ENCODE measurements around the gene RASGRP4. TPM values are rescaled to one million over a fixed set of nuclear protein-coding genes. Genes with fewer than 3 reads are reported as not detected.
A peak's percentile ranks its signal among the peaks of the same experiment; 100 is the strongest.

Gene RASGRP4
- total RNA-seq, 2 donors from 2014 or later, result 3.6 to 16.9 TPM

DNA sequence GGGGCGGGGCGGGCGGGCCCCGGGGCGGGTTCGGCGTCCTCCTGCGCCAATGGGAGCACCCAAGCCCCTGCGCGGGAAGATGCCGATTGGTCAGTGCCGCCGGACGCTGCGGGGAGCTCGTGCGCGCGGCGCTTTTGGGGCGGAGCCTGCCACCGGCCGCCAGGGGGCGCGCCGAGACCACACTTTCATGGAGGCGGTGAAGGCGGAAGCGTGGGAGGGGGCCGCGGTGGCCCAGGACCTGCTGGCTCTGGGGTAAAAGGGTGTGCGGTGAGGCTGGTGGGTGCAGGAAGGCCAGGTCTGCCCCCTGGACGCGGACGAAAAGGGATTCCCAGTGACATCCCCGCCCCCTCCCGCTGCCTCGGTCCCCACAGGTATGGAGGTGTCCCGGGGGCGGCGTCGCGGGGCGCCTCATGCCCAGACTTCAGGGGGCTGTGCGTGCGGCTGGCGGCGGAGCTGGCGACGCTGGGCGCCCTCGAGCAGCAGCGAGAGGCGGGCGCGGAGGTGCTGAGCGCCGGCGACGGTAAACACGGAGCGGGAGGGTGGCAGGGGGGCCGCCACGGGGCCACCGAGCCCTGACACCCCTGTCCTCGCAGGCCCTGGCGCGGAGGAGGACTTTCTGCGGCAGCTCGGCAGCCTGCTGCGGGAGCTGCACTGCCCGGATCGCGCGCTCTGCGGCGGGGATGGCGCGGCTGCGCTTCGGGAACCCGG is 22.9 kb downstream of the RASGRP4 start, which contains the start of gene FAM98C:
FAM98C (plus strand) TSS at position 127 of the 708 bp plus-strand sequence; CDS start at position 188, 61 bp downstream.
- Histone ChIP-seq H3K36me3 (no peaks in the 10 kb centered on the region), H3K27me3 (replicated peaks; ENCODE audit: insufficient read depth) (peaks cover 3% of the 10 kb centered on the region), H3K9me3 (no peaks in the 10 kb centered on the region), H3K4me3 (peak within 1 kb of the TSS; percentile 89), H3K27ac (peak within 1 kb of the TSS; percentile 57 to 59), H3K4me1 (ENCODE audit: control insufficient read depth in 1 of 2, low read depth in 2 of 2) (peaks cover 0 to 11% of the 10 kb centered on the region in 2 donors)
- TF ChIP-seq, protein P1, sequence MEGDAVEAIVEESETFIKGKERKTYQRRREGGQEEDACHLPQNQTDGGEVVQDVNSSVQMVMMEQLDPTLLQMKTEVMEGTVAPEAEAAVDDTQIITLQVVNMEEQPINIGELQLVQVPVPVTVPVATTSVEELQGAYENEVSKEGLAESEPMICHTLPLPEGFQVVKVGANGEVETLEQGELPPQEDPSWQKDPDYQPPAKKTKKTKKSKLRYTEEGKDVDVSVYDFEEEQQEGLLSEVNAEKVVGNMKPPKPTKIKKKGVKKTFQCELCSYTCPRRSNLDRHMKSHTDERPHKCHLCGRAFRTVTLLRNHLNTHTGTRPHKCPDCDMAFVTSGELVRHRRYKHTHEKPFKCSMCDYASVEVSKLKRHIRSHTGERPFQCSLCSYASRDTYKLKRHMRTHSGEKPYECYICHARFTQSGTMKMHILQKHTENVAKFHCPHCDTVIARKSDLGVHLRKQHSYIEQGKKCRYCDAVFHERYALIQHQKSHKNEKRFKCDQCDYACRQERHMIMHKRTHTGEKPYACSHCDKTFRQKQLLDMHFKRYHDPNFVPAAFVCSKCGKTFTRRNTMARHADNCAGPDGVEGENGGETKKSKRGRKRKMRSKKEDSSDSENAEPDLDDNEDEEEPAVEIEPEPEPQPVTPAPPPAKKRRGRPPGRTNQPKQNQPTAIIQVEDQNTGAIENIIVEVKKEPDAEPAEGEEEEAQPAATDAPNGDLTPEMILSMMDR (IDR thresholded peaks at IDR 0.05), result peak; percentile 98
- DNase-seq (ENCODE audit: low spot score), result peak; percentile 73
- peak; percentile 96 for ATAC-seq (ENCODE audit: insufficient number of reproducible peaks, low FRiP score, low read depth)

DNA sequence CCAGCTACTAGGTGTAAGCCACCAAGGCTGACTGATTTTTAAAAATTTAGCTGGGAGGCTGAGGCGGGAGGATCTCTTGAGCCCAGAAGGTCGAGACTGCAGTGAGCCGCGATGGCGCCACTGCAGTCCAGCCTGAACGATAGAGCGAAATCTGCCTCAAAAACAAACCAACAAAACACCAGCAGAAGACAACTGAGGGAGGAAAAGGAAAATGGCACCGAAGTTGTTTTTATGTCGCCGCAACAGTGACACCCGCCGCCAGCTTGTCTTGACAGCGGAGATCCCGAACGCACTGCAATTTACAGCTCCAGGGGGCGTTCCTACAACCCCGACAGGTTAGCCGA is 23.4 kb downstream of the RASGRP4 start:
- ATAC-seq (ENCODE audit: insufficient number of reproducible peaks, low FRiP score, low read depth) (peak; percentile 16), DNase-seq (ENCODE audit: low spot score) (no peak)
- no peaks in the 10 kb centered on the region for H3K9me3 ChIP-seq
- H3K4me3 ChIP-seq, result peak overlapping the region; percentile 89
- peak overlapping the region in 1 of 2 donors; percentile 34 for H3K27ac ChIP-seq
- no peaks in the 10 kb centered on the region for H3K36me3 ChIP-seq
- TF ChIP-seq, protein P1 (IDR thresholded peaks at IDR 0.05), result no peak
- peaks cover 3% of the 10 kb centered on the region for H3K27me3 ChIP-seq (replicated peaks; ENCODE audit: insufficient read depth)
- H3K4me1 ChIP-seq (ENCODE audit: control insufficient read depth in 1 of 2, low read depth in 2 of 2), result peaks cover 0 to 11% of the 10 kb centered on the region in 2 donors

DNA sequence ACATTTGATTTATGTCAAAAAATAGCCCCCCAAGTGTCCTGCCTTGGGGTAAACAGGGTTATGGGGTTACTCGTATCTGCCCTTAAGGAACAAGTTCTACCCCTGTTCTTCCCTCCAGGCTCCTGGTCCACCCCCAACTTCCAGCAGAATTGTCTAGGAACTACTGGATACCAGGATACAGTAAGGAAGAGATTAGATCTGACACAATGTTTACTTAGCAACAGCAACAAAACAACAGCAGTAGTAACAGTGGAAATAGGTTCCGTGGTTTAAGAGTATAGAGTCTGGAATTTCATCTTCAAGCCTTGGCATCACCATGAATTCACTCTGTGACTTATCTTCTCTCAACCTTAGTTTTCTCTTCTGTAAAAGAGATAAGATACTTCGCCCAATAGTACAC is 24.9 kb downstream of the RASGRP4 start:
- H3K36me3 ChIP-seq, result no peaks in the 10 kb centered on the region
- DNase-seq (ENCODE audit: low spot score) (no peak), ATAC-seq (ENCODE audit: insufficient number of reproducible peaks, low FRiP score, low read depth) (no peak)
- H3K4me3 ChIP-seq, result no peak overlapping the region
- TF ChIP-seq, protein P1 (IDR thresholded peaks at IDR 0.05), result no peak
- peaks cover 0 to 11% of the 10 kb centered on the region in 2 donors for H3K4me1 ChIP-seq (ENCODE audit: control insufficient read depth in 1 of 2, low read depth in 2 of 2)
- no peaks in the 10 kb centered on the region for H3K9me3 ChIP-seq
- H3K27ac ChIP-seq, result no peak overlapping the region
- peaks cover 3% of the 10 kb centered on the region for H3K27me3 ChIP-seq (replicated peaks; ENCODE audit: insufficient read depth)

DNA sequence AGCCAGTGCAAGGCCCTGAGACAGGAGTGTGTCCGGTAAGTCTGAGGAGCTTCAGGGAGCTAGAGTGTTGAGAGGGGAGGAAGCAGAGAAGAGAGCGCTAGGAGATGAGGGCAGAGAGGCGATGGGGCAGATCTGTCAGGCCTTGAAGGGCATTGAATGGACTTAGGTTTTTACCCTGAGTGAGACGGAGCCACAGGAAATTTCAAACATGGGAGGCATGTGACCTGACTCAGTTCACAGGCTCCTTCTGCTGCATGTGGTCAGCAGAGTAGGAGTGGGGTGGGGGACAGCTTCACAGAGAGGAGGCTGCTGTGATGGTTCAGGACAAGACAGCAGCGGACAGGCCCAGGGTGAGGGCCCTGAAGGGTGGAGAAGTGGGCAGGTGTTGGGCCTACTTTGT is 25.7 kb downstream of the RASGRP4 start:
- Histone ChIP-seq H3K27me3 (replicated peaks; ENCODE audit: insufficient read depth) (peaks cover 3% of the 10 kb centered on the region), H3K4me1 (ENCODE audit: control insufficient read depth in 1 of 2, low read depth in 2 of 2) (peaks cover 0 to 11% of the 10 kb centered on the region in 2 donors), H3K36me3 (no peaks in the 10 kb centered on the region), H3K27ac (no peak overlapping the region), H3K9me3 (no peaks in the 10 kb centered on the region), H3K4me3 (no peak overlapping the region)
- TF ChIP-seq, protein P1 (IDR thresholded peaks at IDR 0.05), result no peak
- DNase-seq (ENCODE audit: low spot score), result no peak
- no peak for ATAC-seq (ENCODE audit: insufficient number of reproducible peaks, low FRiP score, low read depth)

DNA sequence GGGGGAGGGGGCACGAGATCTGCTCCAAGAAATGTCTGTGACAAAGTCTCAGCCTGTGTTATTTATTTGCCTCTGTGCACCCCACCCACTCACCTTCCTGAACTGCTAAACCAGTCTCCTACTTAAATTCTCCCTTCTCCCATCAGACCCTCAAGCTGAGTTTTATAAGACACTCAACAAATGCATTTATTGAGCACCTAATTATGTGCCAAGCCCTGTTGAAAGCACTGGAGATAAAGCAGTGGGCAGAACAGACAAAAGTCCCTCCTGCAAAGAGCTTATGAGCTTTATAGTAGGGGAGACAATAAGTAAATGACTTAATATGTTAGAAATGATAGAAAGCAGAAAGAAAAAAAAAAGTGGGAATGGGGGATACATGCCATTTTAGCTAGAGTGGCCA is 26.5 kb downstream of the RASGRP4 start:
- Histone ChIP-seq H3K36me3 (no peaks in the 10 kb centered on the region), H3K4me3 (no peak overlapping the region), H3K4me1 (ENCODE audit: control insufficient read depth in 1 of 2, low read depth in 2 of 2) (peaks cover 0 to 11% of the 10 kb centered on the region in 2 donors), H3K9me3 (no peaks in the 10 kb centered on the region), H3K27me3 (replicated peaks; ENCODE audit: insufficient read depth) (peaks cover 3% of the 10 kb centered on the region), H3K27ac (no peak overlapping the region)
- TF ChIP-seq, protein P1 (IDR thresholded peaks at IDR 0.05), result no peak
- ATAC-seq (ENCODE audit: insufficient number of reproducible peaks, low FRiP score, low read depth) (no peak), DNase-seq (ENCODE audit: low spot score) (no peak)

Measured in thoracic aorta (tissue), 2 donors.